Stimulated activated CD8-positive, alpha-beta memory T cell treated with anti-CD3 and anti-CD28 coated beads, Interleukin-12 subunit alpha, Interleukin-12 subunit beta, amount 100 ng/mL, for 24 hours (primary cell): ENCODE measurements around the gene MEIS1.
"Not testable (repeated sequence)": the region's sequence is repeated elsewhere in the genome, so short reads cannot be mapped to it uniquely, and the experiment has no call there.

Source experiments
- DNase-seq: peaks from one replicate; pipeline ENCODE4 v3.0.0-alpha.2; 2020; ENCODE audit errors: extremely low read depth

The MEIS1 gene

GRCh38 chr2:66466433-66466832 is 31.5 kb downstream of the MEIS1 start:
- DNase-seq, result no peak

- DNase-seq, result no peak
Observed at GRCh38 chr2:66467718-66468117, 32.8 kb downstream of the MEIS1 start.

DNA sequence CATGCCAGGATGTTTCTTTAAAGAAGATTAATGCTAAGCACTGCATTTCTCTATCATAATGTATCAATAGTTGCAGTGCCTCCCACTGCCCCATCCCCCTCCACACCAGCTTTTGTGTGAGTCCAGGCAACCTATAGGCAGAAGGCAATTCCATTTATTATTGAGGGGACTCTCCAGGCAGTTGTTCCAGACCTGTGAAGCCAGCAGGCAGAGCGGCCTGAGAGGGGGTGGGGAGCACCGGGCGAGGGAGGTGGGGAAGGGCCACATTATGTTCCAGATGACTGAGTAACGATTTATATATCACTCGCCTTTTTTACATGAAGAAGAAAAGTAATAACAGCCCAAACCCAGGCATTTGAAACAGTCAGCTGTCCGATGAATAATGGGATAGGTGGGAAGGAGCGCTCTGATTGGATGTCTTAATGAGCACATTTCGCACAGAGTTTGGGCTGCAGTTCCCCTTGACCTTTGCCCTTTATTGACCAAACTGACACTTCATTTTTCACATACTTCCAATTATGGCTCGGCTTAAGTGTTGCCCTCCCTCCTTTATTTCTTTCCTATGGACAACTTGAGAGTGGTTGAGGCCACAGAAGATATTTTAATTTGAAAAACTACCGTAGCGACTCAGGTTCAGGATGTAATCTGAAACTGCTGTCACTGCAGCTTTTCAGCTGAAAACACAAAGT is 34.4 kb downstream of the MEIS1 start:
- no peak for DNase-seq

DNA sequence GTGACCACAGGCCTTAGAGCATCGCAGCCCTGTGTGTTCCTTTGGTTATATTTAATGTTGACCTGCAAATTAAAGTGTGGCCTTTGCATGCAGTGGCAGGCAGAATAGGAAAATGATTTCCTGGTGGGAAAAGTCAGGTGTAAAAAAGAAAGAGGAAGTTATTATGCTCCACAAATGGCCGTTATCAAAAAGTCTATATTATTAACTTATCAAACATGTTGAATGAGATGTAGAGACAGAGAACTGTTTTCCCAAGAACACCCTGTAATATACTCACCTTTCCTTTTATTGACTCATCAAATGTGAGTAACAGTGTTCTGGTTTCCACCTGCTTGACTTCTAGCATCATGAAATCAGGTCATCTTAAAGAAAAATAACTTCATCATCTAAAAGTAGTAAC is 35.3 kb downstream of the MEIS1 start:
- no peak for DNase-seq

GRCh38 chr2:66472225-66472843 is 37.4 kb downstream of the MEIS1 start:
- no peak for DNase-seq

DNA sequence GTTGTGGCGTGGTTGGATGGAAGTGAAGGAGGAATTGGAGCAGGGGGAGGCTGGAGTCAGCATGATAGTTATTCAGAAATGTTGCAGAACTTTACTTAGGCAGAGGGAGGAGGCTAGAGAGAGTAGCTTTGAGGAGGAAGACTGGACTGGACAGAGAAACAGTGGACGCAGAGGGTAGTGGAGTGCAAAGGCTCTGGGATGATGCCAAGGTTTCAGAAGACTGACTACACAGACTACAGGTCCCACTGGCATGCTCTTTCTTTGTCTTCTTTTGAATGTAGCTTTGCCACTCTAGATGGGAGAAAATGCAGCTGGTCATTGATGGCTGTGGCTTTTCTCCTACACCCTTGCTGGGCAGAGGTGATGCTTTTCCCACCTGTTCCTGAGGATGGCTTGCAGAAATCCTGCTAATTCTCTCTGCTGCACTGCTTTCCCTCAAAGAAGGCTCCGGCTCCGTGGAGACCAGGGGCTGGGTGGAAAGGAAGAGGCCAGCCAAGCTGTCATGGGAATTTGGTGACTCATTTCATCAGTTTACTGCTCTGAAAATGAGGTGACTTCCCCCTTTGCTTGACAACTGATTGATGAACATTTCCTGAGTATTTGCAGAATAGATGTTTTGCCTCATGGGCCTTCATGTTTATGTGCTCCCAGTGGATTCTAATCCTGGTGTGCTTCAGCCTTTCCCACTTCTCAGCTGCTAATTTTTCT is 42.4 kb downstream of the MEIS1 start:
- no peak for DNase-seq

DNA sequence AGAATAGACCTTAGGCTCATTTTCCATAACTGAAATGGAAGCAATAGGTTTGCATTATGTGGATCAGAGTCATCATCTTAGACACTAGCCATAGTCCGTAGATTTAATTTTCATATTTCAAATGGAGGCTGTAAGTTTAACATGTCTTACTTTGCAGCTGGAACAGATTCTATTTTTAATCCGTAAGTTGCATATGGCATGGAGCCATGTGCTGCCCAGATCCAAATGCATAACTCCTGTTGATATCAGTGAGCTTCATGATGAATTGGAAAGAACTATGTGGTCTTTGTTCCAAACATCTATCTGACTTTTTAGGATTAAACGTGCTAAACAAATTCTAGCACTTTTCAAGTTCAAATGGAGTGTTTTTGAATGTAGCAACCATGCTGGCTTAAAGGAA is 43.4 kb downstream of the MEIS1 start:
- DNase-seq, result no peak

DNA sequence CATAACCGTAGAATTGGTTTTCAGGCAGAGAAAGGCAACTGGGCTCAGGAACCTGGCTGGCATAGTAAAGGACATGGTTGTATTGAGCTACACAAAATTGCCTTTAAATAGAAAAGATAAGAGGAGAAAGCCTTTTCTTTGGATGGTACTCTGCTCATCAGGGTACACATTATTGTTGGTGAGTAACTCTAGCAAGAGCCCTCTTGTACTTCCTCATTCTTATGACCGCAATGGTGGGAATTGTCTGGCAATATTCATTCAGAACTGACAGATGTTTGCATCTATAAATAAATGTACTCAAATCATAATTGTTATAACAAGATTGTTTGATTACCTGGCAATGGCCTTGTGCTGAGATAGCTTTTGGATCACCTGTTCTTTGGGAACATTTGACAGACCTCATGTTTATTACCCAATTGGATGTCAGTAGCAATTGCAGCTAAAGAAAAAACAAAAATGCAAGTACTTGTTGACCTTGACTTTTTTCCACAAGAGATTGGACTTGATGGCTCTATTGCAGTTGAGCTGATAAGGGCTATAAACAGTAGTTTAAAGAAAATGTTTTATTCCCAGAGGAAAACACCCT is 43.9 kb downstream of the MEIS1 start:
- no peak for DNase-seq

DNA sequence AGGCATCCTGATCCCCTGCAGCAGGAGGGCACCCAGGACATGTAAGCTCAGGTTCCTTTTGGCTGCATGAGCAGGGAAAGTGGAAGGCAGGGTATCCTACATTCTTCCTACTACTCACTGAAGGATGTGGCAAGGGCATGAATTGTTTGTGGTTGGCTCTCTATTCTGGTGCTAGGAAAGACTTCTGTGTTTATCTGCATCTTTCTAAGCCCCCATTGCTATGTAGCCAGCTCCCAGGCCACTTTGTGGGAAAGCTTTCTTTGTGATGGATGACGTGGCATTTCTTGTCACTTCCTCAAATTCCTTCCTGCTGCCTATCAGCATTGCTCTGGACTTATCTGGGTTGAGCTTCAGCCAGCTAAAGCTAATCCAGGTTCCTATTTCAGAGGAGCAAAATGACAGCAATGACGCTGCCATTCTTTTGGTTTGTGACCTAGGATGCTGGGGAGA is 46.2 kb downstream of the MEIS1 start:
- no peak for DNase-seq

GRCh38 chr2:66485252-66485651 is 50.3 kb downstream of the MEIS1 start:
- not testable (repeated sequence) for DNase-seq

DNA sequence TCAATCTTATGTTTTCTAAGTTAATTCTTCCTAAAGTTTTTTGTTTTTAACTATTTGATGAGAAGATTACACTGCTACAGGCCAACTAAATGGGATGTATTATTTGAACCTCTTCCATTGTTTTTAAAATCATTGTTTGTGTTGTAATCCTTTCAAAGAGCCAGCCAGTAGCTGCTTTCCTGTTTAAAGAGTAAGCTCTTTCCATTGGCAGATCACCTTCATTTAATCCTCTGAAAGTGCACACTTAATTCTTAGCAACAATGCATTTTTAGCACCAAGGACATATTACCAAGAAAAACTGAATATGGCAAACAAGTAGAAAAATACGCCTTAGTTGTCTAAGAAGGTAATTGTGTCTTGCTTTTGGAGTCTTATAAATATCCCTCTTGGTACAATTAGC is 54.0 kb downstream of the MEIS1 start:
- DNase-seq, result no peak

DNA sequence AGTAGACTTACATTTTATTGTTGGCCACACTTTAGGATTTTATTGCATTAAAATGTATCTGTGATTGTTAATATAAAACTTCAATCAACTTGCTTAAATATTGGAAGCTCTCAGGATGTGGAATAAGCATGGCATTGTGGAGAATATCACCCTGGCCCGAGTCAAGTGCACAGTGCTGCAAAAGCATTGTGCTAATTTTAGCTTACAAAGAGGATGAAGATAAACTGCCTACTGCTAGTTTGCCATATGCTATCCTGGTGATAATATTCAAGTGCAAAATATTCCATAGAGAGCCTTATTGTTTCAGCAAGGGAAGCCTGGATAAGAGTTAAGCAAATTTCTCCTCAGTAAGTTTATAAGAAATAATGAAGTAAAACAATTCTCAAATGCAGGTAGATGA is 54.5 kb downstream of the MEIS1 start:
- DNase-seq, result no peak

- DNase-seq, result no peak
Observed at GRCh38 chr2:66490588-66491001, 55.7 kb downstream of the MEIS1 start.

- DNase-seq, result no peak
Observed at GRCh38 chr2:66494708-66495107, 59.8 kb downstream of the MEIS1 start.

DNA sequence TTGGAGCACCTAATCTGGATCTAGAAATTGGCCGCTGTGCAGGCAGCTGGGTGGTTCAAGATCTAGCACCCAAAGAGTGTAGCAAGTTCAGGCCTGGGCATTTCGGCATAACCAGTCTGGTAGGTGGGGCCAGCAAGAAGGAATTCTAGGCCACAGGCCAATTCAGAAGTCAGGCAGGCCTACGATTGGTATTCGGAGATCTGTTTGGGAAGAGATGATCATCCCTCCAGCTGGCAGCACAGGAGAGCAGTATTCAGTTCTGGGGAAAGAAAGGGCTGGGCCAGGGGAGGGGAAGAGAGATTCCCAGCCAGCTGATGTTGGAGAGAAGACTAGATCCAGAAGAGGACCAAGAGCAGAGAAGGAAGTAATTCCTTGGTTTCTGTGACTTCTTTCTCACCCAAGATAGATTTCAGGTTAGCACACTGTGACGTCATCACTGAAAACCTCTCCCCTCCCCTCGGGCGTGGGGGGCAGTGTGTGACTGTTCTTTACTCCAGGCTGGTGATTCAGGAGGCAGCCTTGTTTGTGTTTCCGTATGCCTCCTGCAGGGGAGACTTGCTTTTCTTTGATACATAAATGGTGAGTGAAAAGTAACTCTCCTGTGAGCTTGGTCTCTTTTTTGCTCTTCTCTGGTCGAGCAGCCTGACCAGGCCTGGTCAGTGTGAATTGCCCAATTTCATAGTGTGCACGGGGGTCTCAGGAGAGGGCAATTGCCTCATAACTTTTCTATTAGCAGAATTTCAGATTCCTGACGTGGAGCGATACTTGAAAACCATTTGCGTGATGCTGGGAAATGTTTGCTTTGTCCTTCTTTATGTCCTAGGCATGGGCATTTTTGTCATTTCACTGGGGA is 61.1 kb downstream of the MEIS1 start:
- DNase-seq, result no peak

GRCh38 chr2:66496670-66497420 is 61.9 kb downstream of the MEIS1 start:
- no peak for DNase-seq

DNA sequence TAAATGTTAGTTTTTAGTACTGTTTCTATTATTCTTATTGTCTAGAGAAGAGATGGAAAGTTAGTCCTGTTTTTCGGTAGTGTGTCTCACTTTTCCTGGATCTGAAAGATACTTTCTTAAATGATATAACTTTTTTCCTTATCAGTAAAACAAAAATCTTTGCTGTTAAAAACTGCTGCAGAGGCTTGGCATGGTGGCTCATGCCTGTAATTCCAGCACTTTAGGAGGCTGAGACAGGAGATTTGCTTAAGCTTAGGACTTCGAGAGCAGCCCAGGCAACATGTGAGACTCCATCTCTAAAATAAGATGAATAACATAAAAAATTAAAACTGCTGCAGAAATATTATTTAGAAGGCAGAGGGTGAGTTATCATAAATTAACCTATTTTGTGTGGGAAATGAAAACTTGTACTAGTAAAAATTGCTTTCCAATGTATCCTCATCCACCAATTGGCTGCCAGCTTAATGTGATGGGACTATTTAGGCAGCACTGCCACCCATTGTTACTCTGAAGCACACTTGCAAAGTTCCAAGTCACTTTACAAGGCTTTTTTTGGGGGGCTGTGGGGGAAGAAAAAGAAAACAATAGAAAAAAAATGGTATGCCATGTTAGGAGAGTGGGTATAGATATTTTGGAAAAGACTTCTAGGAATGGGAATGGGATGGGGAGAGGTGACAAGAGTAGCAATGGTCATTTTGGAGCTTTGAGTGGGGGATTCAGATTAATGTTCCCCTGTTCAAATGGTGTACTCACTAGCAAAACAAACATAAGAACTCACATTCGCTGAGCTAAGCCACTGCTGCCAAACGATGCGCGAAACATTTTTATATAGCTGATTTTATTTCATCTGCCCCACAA is 62.7 kb downstream of the MEIS1 start:
- no peak for DNase-seq

- DNase-seq, result no peak
Observed at GRCh38 chr2:66498289-66498975, 63.5 kb downstream of the MEIS1 start.

DNA sequence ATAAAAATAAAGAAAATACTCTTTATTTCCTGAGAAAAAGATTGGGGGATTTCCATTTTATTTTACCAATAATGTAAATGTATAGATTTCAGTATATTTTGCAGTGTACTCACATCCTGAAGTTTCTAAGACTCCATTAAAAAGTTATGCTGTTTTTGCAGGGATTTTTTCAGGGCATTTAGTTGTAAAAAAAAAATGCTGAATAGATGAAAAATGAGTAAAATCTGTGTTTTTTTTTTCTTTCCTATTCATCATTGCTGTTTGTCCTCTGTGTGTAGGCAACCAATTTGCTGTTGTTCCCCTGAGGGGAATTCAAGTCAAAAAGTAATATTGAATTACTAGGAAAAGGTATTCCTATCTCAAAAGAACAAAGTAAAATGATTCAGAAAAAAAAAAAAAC is 66.3 kb downstream of the MEIS1 start:
- no peak for DNase-seq
